Measurements from ENCODE around the gene ZNF793. TPM values are rescaled to one million over a fixed set of nuclear protein-coding genes. Genes with fewer than 3 reads are reported as not detected.

ZNF793 gene
- total and polyA plus RNA-seq, 2 of the 8 experiments (the other 6 are each of a cell fraction or from before 2014, with no cell fraction given), result 5.0 to 13.3 TPM

DNA sequence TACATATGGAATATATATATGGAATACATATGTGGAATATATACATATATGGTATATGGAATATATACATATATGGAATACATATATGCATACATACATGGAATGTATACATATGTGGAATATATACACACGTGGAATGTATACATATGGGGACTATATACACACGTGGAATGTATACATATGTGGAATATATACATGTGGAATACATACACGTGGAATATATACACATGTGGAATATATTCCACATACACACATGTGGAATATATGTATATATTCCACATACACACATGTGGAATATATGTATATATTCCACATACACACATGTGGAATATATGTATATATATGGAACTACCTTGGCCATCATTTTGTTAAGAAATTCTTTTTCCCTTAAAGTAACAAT, 56.8 kb downstream of the ZNF793 start (continued):
- no peak for TF ChIP-seq RNF2 (IDR thresholded peaks at IDR 0.05; ENCODE audit: borderline replicate concordance, low read depth, low read length, missing control alignments, poor library complexity, severe bottlenecking)
- no peak for TF ChIP-seq CREB1 (IDR thresholded peaks at IDR 0.05)
- no peak for TF ChIP-seq TCF12 (IDR thresholded peaks at IDR 0.05; ENCODE audit: low read depth, low read length)
